ENCODE results near the gene TXLNA.

Gene TXLNA

DNA sequence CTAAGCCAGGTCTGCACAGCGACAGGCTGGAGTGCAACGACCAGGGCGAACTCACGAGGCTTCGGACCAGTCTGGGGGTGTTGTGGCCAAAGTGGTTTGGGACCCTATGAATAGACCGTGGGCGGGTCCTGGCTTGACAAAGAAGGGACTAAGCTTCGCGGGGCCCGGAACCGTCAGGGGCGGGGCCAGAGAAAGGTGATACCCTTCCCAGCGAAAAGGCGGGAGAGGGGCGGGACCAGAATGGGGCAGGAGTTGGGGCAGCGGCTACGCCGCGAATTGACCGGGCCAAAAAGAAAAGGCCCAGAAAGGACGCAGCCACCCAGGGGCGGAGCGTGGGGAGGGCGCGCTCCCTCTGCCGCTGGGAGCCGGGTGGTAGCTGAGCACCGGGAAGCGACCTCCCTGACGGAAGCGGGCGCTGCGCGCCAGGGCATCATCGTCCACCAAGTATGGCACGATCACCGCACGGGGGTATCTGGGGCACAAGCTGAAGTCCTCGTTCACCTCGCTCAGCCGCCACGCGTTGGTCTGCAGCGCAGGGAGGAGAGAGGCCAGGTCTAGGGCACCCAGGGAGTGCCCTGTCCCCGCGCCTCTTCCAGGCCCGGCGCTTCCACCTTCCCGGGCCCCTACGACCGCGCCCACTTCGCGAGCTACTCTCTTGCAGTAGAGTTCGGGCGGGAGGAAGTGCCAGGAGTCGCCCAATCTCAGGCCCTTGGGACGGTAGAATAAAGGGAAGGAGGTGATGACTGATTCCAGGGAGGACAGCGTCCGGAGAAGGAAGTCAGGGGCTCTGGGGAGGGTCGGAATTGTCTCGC lies 60.9 kb downstream of the TXLNA start:
- peak overlapping the region; percentile 88 for H3K9ac ChIP-seq (ENCODE audit: low read length)
- H3K27me3 ChIP-seq (ENCODE audit: control insufficient read depth, insufficient read depth, low read length), result no peaks in the 10 kb centered on the region
- peak overlapping the region; percentile 77 for H3K27ac ChIP-seq (ENCODE audit: low read length)
- H3K36me3 ChIP-seq (ENCODE audit: control insufficient read depth, low read depth, low read length), result no peaks in the 10 kb centered on the region
- H3K4me3 ChIP-seq (ENCODE audit: low read length), result peak overlapping the region; percentile 86
- peaks cover 9% of the 10 kb centered on the region for H3K4me1 ChIP-seq (ENCODE audit: control insufficient read depth, low read depth, low read length)
- no peaks in the 10 kb centered on the region for H3K9me3 ChIP-seq (ENCODE audit: control insufficient read depth, low read depth, low read length)

DNA sequence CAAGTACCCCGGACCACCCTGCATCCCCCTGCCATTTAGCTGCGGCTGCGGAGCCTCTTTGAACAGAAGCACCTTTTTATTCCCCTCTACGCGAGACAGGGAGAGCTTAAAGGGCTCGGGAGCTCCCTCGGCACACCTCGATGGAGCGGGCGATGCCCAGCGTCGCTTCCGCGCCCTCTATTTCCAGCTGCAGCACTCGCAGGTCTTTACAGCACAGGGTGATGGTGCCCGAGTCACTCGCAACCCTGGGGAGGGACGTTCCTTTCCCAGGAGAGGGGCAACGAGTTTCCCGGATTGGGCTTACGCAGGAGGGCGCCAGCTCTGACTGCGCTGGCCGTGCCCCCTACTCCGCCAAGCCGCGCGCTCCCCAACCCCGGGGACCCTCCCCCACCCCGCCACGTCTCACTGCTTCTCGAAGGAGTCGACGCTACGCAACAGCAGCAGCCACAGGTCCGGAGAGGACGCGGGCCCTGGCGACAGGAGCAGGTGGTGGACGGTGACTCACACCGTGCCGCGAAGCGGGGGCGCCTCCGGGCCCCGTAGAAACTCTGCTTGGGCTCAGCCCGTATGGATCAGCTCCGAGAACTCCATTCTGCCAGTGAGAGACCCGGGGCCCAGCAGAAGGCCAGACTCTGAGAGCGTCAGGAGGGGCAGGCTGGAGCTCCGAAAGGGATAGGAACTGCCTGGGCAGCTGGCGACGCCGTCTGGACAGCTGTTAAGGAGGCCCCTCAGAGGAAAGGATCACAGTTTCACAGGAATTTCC lies 61.7 kb downstream of the TXLNA start:
- H3K27me3 ChIP-seq (ENCODE audit: control insufficient read depth, insufficient read depth, low read length), result no peaks in the 10 kb centered on the region
- no peaks in the 10 kb centered on the region for H3K9me3 ChIP-seq (ENCODE audit: control insufficient read depth, low read depth, low read length)
- H3K4me3 ChIP-seq (ENCODE audit: low read length), result peak overlapping the region; percentile 86
- H3K27ac ChIP-seq (ENCODE audit: low read length), result no peak overlapping the region
- H3K36me3 ChIP-seq (ENCODE audit: control insufficient read depth, low read depth, low read length), result no peaks in the 10 kb centered on the region
- peaks cover 9% of the 10 kb centered on the region for H3K4me1 ChIP-seq (ENCODE audit: control insufficient read depth, low read depth, low read length)
- H3K9ac ChIP-seq (ENCODE audit: low read length), result peak overlapping the region; percentile 88

DNA sequence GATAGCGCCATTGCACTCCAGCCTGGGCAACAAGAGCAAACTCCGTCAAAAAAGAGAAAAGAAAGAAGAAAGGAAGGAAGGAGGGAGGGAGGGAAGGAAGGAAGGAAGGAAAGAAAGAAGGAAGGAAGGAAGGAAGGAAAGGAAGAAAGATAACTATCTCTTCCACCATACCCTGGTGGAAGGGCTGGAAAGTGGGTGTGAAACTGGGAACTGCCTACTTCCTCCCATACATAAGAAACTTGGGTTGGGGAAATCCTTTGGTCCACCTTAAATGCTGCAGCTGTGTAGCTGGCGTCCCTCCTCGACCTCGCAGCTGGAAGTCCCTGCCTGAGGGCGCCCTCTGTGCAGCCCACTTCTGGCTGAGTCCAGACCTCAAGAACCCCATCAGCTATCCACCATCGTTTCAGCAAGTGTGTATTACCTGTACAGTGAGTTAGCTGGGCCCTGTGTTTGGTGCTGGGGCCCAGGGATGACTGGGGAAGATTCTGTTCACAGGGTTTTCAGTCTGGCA lies 62.9 kb downstream of the TXLNA start:
- no peak overlapping the region for H3K9ac ChIP-seq (ENCODE audit: low read length)
- no peak overlapping the region for H3K27ac ChIP-seq (ENCODE audit: low read length)
- H3K27me3 ChIP-seq (ENCODE audit: control insufficient read depth, insufficient read depth, low read length), result no peaks in the 10 kb centered on the region
- H3K4me1 ChIP-seq (ENCODE audit: control insufficient read depth, low read depth, low read length), result peaks cover 9% of the 10 kb centered on the region
- H3K9me3 ChIP-seq (ENCODE audit: control insufficient read depth, low read depth, low read length), result no peaks in the 10 kb centered on the region
- no peak overlapping the region for H3K4me3 ChIP-seq (ENCODE audit: low read length)
- H3K36me3 ChIP-seq (ENCODE audit: control insufficient read depth, low read depth, low read length), result no peaks in the 10 kb centered on the region

DNA sequence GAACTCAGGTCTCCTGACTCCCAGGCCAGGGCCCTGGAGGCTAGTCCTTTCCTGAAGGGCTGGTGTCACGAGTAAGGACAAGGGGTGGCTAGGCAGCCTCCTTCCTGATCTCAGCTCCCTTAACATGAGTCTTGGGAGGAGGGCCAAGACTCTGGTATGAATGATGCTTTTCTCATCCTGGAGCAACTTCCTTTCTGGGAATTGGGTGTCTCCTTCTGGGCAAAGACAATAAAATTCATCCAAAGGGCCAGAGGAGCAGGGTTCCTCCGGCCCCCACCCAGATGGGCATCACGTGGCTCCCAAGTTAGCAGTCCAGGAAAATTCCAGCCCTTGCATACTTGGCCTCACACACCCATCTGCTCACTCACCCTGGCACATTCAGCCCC lies 67.4 kb downstream of the TXLNA start, which contains the start of gene FAM167B:
Gene FAM167B (plus strand): TSS at position 335 of the 386 bp plus-strand sequence. CDS start 200 bp downstream, outside the sequence.
- Histone ChIP-seq H3K4me3 (ENCODE audit: low read length) (no peak within 1 kb of the TSS), H3K4me1 (ENCODE audit: control insufficient read depth, low read depth, low read length) (peaks cover 3% of the 10 kb centered on the region), H3K9me3 (ENCODE audit: control insufficient read depth, low read depth, low read length) (no peaks in the 10 kb centered on the region), H3K27me3 (ENCODE audit: control insufficient read depth, insufficient read depth, low read length) (no peaks in the 10 kb centered on the region), H3K27ac (ENCODE audit: low read length) (no peak within 1 kb of the TSS), H3K36me3 (ENCODE audit: control insufficient read depth, low read depth, low read length) (no peaks in the 10 kb centered on the region), H3K9ac (ENCODE audit: low read length) (no peak within 1 kb of the TSS)

DNA sequence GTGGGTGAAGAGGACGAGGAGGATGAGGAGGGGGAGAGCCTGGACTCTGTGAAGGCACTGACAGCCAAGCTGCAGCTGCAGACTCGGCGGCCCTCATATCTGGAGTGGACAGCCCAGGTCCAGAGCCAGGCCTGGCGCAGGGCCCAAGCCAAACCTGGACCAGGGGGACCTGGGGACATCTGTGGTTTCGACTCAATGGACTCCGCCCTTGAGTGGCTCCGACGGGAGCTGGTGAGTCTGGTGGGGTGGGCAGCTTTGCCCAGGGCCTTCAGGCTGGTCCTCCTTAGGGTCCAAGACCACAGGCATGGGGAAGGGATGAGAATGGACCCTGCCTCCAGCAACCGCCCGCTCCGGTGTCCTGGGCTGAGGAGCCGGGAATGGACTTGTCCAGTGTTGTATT lies 68.0 kb downstream of the TXLNA start:
- Histone ChIP-seq H3K9ac (ENCODE audit: low read length) (no peak overlapping the region), H3K9me3 (ENCODE audit: control insufficient read depth, low read depth, low read length) (no peaks in the 10 kb centered on the region), H3K27me3 (ENCODE audit: control insufficient read depth, insufficient read depth, low read length) (no peaks in the 10 kb centered on the region), H3K27ac (ENCODE audit: low read length) (no peak overlapping the region), H3K36me3 (ENCODE audit: control insufficient read depth, low read depth, low read length) (no peaks in the 10 kb centered on the region), H3K4me1 (ENCODE audit: control insufficient read depth, low read depth, low read length) (peaks cover 3% of the 10 kb centered on the region), H3K4me3 (ENCODE audit: low read length) (no peak overlapping the region)
